ENCODE data around the gene NR6A1.

NR6A1 gene

DNA sequence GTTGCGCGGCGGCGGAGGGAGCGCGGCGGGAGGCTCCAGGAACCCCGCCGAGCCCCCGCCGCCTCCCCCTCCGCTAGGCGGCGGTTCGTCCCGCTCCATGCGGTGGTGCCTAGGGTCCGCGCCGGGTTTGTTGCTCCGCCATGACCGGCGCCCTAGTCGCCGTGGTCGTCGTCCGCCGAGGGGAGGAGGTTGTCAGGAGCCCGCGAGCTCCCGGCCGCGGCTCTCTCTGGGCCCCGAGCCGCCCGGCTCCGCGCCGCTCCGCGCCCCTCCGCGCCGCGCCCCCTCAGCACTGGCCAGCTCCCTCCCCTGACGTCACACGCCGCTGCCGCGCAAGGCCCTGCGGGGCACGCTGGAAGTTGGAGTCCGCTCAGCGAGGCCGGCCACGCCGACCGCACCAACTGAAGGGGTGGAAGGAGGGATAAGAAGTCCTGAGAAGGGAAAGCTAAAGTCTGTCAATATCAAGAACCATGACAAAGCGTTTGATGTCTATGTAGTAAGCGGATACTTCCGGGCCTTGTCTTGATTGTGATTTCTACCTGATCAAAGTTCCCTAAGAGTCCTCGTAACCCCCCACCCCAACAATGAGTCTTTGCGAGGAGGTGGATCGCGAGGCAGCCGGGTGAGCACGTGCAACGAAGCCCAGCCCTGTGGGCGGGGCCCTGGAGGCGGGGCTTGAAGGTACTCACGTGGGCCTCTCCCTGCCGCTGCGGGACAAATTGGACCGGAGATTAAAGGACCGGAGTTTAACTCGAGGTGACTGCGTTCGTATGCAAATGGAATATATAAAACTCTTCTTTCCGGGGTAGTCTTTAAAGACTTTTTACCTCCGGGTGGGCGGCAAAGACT is at the start of gene NR6A1:
NR6A1 (minus strand) TSS at position 291 of the 846 bp plus-strand sequence.
- in situ Hi-C loops (cut with MboI; ENCODE audit: low pct_unique_long_range_greater_than_20kb, low sequenced_read_pairs, unreplicated experiment): loop anchor here (5.0 to 25.0 kb wide), 2 partner anchors 81 to 366 kb away; partner anchors contain the start of genes SCAI and WDR38
- peak; percentile 99 for DNase-seq (ENCODE audit: low spot score)
- TF ChIP-seq, protein P1, sequence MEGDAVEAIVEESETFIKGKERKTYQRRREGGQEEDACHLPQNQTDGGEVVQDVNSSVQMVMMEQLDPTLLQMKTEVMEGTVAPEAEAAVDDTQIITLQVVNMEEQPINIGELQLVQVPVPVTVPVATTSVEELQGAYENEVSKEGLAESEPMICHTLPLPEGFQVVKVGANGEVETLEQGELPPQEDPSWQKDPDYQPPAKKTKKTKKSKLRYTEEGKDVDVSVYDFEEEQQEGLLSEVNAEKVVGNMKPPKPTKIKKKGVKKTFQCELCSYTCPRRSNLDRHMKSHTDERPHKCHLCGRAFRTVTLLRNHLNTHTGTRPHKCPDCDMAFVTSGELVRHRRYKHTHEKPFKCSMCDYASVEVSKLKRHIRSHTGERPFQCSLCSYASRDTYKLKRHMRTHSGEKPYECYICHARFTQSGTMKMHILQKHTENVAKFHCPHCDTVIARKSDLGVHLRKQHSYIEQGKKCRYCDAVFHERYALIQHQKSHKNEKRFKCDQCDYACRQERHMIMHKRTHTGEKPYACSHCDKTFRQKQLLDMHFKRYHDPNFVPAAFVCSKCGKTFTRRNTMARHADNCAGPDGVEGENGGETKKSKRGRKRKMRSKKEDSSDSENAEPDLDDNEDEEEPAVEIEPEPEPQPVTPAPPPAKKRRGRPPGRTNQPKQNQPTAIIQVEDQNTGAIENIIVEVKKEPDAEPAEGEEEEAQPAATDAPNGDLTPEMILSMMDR (IDR thresholded peaks at IDR 0.05; ENCODE audit: extremely low read depth, insufficient read depth, missing control alignments): peak; percentile 17

DNA sequence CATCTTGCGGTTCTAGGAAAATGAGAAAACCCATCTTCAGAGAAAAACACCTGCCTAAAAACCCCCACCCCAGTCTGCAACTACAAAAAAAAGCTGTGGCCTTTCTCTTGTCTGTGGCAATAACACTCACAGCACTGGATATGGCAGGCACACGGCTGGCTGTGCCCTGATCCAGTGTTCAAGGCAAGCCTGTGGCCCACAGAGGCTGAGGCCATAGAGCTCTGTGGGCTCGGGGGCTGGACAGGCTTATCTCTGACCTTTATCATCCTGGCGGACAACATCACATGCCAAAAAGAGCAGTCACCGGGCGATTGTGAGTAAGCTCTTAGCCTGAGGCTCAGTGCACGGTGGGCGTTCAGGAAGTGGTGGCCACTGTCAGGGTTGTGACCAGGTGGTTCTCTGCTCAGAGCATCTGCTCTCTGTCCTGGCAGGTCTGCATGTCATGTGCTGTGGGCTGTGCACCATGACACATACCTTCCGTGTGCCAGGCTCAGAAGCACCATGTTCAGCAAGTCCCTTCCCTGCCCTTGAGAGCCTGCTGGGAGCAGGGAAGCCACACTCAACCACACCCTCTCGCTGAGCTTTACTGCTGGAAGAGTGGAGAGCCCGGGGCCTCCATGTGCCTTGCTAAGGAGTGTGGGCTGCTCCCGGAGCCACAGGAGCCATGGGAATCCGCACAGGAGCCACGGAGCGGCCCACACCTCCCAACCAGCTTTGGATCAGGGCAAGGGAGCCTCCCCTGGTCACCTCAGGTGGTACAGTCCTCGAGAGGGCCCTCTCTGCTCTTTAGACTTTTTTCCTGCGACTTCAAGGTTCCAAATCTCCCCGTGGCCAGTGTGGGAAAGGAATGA is 47.5 kb upstream of the NR6A1 start:
- in situ Hi-C loops (cut with MboI; ENCODE audit: low pct_unique_long_range_greater_than_20kb, low sequenced_read_pairs, unreplicated experiment): no loop called here
- TF ChIP-seq, protein P1 (IDR thresholded peaks at IDR 0.05; ENCODE audit: extremely low read depth, insufficient read depth, missing control alignments): no peak
- no peak for DNase-seq (ENCODE audit: low spot score)

DNA sequence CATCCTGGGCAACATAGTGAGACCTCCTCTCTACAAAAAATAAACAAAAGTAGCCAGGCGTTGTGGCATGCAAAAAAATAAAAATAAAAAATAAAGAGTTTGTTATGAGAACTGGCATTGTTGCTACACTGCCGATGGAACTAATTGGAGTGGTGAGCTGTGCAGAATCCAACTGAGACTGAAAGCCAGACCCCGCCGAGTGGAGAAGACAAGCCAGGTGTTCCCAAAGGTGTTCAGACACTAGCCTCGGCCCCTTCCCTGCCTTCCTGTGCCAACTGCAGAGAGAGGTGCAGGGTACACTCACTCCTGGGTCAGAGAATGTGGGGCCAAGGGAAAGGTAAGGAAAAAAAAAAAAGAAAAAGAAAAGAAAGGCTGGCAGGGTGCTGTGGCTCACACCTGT is 44.5 kb upstream of the NR6A1 start:
- in situ Hi-C loops (cut with MboI; ENCODE audit: low pct_unique_long_range_greater_than_20kb, low sequenced_read_pairs, unreplicated experiment): no loop called here

DNA sequence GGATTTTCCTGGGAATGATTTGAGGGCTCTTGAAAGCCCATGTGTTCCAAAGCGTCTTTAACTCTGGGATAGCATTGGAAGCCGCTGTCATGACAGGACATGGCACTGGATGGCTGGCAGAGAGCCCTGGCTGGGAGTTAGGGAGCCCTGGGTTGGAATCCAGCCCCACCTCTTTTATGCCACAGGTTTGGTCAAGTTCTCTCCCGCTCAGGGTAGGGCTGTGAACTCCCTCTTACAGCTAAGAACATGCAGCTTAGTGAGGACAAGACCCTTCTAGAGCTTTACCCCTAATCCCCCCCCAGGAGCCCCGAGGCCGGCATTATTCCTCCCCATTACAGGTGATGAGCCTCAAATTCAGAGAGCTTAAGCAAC is 43.0 kb upstream of the NR6A1 start:
- no peak for DNase-seq (ENCODE audit: low spot score)
- in situ Hi-C loops (cut with MboI; ENCODE audit: low pct_unique_long_range_greater_than_20kb, low sequenced_read_pairs, unreplicated experiment): no loop called here
- TF ChIP-seq, protein P1 (IDR thresholded peaks at IDR 0.05; ENCODE audit: extremely low read depth, insufficient read depth, missing control alignments): no peak

More for the DNA sequence above, 44.5 kb upstream of the NR6A1 start:
- TF ChIP-seq, protein P1 (IDR thresholded peaks at IDR 0.05; ENCODE audit: extremely low read depth, insufficient read depth, missing control alignments): no peak
- DNase-seq (ENCODE audit: low spot score): no peak

DNA sequence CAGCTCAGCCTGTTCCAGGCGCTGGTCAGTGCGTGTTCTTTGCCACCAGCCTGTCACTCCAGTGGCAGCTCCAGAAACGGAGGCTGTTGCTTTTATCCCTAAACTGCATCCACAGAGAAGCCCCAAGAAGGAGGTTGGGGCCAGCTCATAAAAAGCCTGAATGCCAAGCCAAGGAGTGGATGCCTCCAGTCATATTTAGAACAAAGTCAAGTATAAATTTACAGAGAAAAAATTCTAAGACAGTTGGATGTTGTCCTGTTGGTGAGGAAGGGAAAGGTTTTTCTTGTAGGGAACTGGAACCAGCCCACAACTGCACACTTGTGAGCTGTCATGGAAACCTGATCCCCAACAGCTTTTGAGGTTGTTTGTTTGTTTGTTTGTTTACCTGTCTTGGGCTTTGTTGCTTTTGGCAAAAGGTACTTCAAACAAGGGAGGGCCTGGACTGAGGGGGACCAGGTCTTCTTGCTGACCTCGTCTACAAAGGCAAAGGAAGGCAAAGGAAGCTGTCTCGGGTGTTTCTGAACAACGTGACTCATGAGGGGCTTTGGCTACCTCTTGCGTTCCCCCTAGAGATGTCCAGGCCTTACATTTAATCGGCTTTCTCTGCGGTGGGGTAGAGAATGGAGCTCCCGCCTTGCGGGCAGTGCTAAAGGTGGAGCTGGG is 42.5 kb upstream of the NR6A1 start:
- no peak for DNase-seq (ENCODE audit: low spot score)
- TF ChIP-seq, protein P1 (IDR thresholded peaks at IDR 0.05; ENCODE audit: extremely low read depth, insufficient read depth, missing control alignments): no peak
- in situ Hi-C loops (cut with MboI; ENCODE audit: low pct_unique_long_range_greater_than_20kb, low sequenced_read_pairs, unreplicated experiment): no loop called here

DNA sequence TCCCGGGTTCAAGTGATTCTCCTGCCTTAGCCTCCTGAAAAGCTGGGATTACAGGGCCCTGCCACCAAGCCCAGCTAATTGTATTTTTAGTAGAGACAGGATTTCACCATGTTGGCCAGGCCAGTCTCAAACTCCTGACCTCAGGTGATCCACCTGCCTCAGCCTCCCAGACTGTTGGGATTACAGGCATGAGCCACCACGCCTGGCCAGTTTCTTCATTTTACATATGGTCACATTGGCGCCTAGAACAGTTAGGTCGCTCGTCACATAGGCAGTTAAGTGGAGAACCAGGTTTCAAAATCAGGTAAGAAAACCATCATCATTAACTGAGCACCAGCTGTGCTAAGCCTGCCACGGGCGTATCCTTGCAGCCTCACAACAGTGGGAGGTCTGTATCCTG is 41.9 kb upstream of the NR6A1 start:
- TF ChIP-seq, protein P1 (IDR thresholded peaks at IDR 0.05; ENCODE audit: extremely low read depth, insufficient read depth, missing control alignments): no peak
- in situ Hi-C loops (cut with MboI; ENCODE audit: low pct_unique_long_range_greater_than_20kb, low sequenced_read_pairs, unreplicated experiment): no loop called here
- DNase-seq (ENCODE audit: low spot score): no peak

Measured in GM13977 (cell line).